Loucy (cell line): ENCODE data around the gene CLK4.

Experiments
- CTCF ChIP-seq: fragments of 200-600 bp; sonication (generic); conservative IDR thresholded peaks from 2 replicates; pipeline ENCODE4 v1.5.1; 2014; ENCODE audit warnings: mild to moderate bottlenecking, antibody characterized with exemption, low read length
- EZH2phosphoT487 ChIP-seq: fragments of 200-600 bp; IDR thresholded peaks from 2 replicates; pipeline ENCODE4 v1.6.1; 2018; ENCODE audit warnings: antibody characterized with exemption, mild to moderate bottlenecking, moderate library complexity, borderline replicate concordance

GRCh38 chr5:178630475-178630930 is 3.7 kb upstream of the CLK4 start:
- no peak for TF ChIP-seq CTCF
- no peak for TF ChIP-seq EZH2phosphoT487
